DMS153 treated with DMSO at 0.1 percent for 48 hours (cell line): Measurements from ENCODE around the gene CRTC1.

ENCODE experiments used
- DNase-seq: peaks from one replicate; lab custom pipeline; 2025; ENCODE audit not compliant: unreplicated experiment; lab: John Stamatoyannopoulos, UW

Gene CRTC1

DNA sequence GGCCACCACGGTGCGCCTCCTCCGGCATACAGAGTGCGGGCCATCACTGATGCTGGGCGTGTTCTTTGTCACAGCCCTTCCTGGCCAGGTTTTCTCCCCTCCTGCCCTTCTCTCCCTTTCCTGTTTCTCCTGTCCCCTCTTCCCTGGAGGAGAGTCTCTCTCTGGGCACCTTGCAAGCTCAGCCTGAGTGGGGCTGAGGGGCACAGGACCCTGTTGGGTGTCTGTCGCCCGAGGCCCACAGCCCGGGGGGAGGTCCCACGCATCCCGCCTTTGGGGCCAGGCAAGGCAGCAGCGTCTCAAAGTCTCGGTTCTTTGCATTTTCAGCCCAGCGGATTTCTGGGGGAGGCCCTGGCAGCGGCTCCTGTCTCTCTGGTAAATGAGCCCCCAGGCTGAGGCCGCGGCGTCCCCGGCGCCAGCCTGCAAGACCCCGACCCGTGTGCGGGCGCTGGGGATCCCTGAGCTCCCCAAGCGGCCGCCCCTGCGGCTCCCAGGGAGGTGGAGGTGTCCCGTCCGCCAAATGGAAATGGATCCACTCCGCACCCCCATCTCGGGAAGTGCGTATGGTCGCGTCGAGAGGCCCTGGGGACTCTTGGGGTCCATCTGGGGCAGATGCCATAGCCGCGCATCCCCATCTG is 60.4 kb downstream of the CRTC1 start:
- DNase-seq: no peak

DNA sequence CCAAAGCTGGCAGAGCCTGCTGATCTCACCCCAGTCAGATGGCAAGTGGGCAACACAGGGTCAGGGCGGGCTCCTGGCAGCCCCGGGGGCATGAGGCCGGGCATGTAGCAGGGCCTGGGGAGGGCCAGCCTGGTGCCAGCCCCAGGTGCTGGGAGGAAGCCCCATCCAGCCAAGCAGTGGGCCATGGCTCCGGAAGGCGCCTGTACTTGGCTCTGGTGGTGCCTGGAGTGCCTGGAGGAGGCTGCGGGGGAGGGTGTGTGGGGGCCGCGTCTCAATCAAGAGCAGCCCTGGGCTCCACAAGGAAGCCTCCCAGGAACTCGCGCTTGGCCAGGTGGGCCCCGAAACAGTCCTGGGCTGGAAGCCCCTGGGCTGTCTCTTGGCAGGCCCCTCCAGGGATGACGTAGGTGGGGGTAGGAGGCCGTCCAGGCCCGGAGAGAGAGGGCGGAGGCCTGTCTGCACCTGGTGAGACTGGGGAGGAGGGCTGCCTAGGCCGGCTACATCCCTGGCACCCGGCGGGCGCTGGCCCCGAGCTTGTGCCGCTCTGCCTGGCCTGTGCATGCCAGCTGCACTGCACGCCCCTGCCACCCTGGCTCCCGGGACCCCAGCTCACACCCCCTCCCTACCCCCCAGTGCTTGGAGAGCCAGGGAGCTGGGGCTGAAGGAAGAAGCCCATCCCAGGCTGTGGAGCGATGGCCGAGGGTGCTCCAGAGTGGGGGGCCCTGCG is 61.7 kb downstream of the CRTC1 start:
- no peak for DNase-seq

DNA sequence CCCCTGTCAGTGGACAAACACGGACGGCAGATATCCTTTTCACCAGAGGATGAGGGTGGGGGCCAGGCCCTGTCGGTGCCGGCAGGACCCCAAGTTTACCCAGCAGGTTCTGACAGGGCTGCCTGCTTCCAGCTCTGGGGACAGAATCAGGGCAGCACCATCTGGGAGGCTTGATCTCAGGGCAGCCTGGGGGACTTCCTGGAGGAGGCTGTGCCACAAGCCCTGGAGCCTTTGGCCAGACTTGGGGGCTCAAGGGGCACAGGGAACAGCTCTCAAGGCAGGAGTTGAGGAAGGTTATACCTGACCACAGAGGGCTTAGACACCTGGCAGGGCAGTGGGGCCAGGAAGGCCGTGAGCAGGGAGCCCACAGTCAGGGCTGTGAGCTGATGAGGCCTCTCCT is 62.5 kb downstream of the CRTC1 start:
- DNase-seq: no peak

DNA sequence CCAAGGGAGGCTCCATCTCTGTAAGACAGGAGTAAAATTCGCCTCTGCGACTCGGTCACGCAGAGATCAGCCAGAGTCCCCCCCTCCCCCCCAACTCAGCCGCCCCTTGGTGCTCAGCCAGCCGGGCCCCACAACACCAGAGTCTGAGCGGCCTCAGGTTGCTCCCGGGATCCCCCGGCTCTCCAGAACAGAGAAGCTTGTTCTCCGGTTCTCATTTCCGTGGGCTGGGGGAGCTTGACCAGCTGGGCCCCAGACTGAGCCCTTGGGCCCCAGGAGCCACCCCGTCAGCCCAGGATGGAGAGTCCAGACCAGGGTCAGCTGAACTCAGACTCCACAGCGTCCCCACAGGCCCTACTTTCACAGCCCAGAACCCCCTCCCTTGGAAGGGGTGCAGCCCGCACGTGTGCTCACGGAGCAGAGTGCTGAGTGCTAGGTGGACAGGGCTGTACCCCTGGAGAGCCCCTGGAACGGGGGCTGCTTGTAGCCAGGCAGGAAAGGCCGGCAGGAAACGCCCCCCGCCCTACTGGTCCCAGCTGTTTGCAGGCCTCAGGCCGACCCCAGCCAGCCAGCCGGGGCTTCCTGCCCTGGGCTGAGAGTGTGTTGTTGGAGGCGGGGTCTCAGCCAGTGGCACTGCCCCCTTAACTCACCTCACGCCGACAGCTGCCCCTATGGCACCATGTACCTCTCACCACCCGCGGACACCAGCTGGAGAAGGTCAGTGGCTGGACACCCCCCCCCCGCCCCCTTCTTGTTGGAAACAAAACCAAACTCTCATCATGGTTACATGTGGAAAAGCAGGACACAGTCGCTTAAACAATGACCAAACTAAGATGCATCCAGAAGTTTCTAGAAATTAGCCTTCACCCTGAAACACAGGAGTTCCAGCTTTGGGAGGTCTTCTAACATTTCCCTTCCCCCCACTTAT is 63.2 kb downstream of the CRTC1 start:
- no peak for DNase-seq

DNA sequence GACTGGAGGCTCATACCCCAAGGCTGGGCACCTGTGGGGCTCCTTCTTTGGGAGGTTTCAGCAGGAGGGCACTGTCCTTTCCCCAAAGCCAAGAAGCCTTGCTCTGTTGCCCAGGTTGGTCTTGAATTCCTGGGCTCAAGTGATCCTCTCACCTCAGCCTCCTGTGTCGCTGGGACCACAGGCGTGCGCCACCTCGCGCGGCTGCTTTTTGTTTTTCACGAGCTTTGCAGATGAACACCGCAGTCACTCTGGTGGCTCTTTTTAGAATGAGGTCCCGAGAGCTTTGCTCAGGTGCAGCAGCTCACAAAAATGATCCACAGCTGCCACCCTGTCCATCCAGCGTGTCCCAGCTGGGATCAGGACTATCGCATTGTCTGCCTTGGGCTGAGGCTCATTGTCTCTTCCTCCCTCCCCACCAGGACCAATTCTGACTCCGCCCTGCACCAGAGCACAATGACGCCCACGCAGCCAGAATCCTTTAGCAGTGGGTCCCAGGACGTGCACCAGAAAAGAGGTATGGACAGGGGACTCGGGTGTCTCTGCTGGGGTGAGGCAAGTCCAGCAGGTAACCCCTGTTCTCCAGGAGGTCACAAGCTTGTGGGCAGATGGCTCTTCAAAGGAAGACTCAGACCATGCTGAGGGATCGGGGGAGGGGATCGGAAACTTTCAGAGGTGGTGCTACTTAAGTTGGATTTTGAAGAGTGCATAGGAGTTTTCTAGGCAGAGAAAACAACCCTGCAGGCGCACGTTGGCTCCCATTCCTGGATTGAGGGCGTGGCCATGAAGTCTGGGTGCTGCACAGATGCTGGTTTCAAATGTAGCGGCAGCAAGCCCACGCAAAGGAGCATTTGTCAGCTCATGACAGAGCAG is 66.1 kb downstream of the CRTC1 start:
- DNase-seq: no peak

DNA sequence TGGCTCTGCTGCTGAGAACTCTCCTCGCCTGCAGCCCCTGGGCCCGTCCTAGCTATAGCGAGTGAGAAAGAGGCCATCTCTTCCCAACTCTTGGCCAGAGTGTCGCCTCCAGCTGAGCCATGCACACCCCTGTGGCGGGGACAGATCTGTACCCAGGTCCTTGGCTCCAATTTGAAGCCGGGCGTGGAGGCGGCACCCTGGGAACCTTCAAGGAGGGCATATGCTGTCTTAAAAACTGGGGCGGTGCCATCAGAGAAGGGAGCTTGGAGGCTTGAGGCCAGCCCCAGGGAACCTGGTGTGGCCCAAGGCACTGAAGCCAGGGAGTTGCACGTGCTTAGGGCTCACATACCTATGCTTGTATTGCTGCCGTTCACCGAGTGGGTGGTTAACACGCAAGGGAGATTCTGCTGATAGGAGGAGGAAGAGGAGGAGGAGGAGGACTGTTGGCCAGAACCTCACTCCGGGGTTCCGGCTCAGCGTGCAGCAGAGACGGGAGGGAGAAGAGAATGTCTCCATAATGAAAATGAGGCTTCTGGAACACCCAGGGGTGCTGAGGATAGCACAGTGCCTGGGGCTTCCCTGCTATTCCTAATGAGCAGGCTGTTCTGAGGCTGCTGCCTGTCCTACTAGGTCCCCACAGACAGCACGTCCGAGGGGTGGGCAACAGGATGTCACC is 67.0 kb downstream of the CRTC1 start:
- DNase-seq: no peak

DNA sequence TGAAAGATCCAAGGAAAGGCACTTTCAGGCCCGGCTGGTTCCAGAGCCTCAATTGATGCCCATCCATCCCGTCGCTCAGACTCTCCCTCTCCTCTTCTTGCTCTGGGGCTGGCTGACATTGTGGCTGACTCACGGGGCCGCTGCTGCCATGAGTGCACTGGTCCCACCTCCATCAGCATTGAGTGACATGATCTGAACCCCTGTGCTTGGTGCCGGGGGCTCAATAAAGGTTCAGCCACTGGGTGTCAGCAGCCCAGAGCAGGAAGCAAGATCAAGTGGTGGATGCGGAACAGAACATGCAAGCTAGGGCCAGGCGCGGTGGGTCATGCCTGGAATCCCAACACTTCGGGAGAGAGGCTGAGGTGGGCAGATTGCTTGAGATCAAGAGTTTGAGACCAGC is 68.1 kb downstream of the CRTC1 start:
- DNase-seq: no peak

DNA sequence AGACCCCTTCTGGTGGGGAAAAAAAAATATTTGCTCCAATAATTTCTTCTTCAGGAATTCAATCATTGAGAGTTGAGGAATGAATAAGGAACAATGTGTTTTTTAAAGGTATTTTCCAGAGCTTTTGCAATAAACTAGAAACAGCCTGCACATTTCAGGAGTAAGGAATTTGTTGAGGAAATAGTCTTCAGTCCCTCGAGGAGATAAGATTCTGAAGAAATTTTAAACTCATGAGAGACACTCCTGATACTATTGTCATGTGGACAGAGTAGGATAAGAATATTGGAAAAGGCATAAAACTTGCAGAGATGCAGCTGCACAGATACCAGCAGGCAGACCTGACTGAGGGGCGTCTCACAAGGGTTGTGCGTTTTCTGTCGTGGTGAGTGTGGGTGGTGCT is 71.0 kb downstream of the CRTC1 start:
- DNase-seq: no peak

DNA sequence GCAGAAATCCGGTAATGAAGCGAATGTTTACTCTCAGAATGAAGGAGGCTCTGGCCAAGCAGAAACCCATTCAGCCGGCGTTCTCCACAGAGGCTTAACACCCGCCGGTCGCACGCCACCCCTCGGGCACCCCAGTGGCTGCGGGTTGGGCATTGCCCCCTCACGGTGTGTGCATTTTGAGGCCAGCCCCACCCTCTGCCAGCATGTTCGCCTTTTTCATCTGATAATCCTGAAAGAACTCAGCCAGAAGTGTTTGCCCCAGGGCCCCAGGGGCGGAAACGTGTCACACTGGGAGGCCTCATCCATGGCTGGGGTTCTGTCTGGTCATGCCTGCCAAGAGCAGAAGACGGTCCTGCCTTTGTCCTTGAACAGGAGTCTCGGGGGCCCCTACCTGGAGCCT is 73.4 kb downstream of the CRTC1 start:
- peak; percentile 36 for DNase-seq

DNA sequence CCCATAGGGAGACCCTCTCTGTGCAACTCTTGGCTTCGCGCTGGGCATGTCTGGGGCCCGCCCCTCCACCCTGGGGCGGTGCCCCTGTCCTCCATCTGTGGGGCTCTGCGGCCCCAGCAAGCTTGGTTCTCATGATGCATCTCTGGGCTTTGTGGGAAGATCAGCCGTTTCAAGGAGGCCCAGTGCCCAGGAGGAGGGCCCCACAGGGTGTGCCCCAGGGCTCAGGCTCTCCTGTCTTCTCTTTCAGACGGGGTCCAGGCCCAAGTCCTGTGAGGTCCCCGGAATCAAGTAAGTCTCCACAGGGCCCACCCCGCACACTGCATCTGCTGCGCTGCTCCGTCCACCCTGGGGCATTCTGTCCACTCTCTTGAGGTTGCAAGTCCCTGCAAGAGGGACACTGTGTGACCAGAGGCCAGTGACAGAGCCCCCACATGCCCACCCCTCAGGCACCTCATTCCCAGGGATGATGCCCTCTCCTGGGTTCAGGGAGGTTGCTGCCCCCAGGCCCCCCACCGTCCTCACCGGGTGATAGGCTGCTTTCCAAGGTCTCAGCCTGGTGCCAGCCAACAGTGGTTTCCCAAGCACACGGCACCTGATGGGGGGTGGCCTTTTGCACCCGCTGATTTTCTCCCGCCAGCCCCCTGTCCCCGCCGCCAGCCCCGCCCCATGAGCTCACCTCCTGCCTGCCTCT is 76.0 kb downstream of the CRTC1 start:
- DNase-seq: no peak

DNA sequence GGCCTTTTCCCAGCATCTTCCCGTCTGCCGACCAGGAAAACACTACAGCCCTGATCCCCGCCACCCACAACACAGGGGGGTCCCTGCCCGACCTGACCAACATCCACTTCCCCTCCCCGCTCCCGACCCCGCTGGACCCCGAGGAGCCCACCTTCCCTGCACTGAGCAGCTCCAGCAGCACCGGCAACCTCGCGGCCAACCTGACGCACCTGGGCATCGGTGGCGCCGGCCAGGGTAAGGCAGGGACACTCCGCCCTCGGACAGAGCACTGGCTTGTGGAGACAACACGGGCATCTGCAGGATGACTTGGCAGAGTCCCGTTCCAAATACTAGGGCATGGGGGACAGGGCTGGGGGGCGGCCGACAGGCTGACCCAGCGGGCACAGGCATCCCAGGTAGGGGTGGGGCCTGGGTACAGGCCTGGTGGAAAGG is 76.5 kb downstream of the CRTC1 start:
- DNase-seq: no peak

DNA sequence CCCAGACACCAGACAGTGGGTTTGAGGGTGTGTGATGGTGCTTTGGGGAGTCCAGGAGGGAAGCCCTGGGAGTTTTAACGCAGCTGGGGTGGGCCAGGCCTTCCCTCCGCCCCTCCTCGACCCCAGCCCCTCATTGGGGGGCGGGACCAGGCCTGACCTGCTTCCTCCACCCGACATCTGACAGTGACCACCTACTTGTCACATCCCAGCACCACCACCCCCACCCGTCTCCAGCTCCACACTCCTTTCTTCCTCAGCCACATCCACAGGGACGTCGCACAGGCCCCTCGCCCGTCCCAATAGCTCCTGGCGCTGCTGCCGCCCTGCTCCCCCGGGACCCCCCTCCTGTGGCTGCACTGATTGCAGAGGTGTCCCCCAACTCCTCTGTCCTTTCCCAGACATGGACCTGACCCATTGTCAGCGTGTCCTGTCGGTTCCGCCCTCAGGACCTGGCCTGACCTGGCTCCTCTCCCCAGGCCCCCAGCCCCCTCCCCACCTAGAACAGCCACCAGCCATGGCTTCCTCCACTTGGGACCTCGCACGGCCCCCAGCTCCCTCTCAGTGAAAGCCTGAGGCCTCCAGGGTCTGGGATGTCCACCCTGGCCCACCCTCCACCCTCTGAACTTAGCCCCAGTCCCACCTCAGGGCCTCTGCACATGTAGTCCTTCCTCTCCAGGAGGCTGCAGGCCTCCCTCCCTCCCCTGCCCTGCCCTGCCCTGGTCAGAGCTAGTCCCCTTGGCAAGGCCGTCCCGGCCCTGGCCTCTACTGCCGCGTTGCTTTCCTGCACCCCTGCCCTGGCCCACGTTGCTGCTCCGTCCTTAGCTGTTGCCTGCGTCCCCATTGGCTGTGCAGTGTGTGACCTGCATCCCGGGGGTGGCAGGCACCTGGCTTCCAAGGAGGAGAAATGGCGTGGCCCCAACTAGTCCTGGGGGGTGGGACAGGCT is 77.2 kb downstream of the CRTC1 start:
- DNase-seq: no peak

DNA sequence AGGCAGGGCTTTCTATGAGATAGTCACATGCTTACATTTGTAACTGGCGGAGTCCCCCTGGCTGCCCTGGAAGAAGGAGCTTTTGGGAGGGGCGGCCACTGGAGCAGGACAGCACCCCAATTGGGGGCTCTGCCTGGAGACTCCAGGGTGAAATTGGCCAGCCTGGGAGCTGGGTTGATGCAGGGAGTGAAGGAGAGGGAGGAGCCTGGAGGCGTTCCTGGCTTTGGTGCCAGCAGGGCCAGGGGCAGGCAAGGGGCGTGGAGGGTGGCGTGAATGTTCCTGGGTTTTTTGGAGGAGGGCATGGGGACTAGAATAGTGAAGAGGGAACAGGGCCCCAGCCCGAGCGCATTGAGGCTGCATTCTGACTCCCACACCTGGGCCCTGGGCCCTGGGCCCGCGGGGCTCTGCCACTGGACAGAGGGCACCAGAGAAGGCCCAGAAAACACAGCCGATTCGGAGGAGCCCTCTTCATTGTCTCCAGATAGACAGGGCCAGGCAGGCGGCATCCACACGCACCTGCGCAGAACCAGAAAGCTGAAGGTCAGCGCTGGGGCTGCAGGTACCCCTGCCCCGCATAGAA is 78.1 kb downstream of the CRTC1 start:
- peak; percentile 25 for DNase-seq

DNA sequence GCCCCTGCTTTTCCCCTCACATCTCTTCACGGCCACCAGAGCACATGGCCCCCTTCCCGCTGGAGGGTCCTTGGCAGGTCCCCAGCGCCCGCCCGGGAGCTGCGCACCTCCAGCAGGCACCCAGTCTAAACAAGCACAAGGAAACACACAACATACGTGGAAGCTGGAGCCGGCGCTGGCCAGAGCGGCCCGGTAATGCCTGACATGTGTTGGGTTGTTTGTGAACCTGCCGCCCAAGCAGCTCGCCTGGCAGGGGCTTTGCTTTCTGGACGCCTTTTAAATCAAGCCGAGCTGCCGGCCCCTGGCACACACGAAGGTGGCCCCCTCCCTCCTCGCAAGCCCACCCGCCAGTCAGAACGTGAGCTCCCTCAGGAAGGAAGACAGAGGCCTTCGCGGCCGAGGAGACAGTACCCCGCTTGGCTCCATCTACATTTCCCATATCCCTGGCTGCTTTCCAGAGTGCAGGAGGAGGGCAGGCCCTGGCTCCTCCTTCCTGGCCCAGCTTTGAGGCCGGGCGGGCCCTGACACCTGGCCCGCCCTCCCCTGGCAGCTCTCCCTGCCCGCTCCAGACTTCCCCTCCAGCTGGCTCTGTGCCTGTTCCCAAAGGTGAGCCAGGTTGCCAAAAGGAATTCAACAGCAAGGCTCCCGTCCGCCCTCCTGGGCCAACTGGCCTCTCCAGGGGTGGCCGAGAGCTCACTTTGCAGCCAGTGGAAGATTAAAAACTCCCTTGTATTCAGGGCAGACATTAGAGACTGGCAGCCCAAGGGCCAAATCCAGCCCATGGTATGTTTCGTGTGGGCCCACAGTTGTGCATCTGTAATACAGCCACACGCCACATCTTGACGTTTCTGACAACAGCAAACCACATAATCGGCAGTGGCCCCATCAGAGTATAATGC is 78.9 kb downstream of the CRTC1 start:
- DNase-seq: peak; percentile 80

DNA sequence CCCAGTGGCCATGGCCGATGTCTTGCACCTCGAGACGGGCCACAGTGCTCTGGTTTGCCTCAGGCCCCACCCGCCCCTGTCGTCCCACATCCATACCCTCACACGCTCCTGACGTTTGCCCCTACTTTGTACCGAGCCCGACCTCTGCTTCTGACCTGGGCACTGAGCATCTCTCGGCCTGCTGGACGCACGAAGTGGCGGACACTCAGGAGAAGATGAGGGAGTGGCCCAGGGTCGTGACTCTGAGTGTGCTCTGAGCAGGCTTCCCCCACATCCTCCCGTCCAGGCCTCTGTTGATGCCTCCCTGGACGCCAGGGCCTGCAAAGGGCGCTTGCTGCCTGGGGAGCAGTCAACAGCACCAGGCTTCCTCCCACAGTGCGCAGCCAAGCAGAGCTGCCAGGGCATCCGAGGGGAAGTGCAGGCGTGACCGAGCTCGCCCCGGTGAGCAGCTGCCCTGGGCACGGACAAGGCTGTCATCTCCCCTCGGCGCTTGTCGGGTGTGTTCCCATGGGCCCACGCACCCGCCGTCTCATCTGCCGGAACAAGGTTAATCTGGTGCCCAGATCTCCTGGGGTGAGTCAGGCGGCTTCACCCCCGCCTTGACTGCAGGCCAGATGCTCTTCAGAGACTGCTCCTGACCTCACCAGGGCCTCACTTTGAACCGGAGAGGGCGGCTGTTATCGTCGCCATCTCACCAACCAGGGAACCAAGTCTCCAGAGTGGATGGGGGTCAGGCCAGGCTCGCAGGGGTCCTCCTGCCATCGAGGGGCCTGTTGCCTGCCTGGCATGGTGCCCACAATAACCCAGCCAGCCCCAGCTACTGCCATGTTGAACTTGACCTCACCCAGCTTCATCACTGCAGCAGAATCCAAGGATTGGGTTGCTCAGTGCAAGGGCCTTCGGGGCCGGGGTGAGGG is 80.5 kb downstream of the CRTC1 start:
- peak; percentile 50 for DNase-seq

DNA sequence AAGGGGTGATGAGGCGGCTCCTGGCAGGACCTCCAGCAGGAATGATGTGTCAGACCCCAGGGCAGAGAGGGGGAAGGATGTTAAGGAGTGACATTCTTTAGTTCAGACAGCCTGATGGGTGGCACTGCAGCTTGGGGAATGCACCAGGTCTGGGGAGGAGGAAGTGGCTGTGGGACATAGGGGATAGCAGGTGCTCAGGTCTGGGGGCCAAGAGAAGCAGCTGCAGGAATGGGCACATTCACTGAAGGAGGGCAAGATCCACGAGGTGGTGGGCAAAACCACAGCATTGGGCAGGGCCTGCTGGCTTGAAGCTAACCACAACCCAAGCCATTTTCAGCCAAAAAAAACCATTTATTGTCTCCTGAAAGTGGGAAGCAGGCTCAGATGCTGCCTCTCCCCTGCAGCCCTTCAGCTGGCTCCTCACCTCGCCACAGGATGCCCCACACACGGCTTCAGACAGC is 81.1 kb downstream of the CRTC1 start:
- DNase-seq: no peak
